GM19397 (cell line): ENCODE data around the gene EPHB1.

Experiments used
- ATAC-seq: cut with Tn5 transposase; IDR thresholded peaks from one replicate; pipeline ENCODE4 v1.9.1; 2021; ENCODE audit warnings: mild to moderate bottlenecking, moderate library complexity; ENCODE audit not compliant: unreplicated experiment

Gene EPHB1

DNA sequence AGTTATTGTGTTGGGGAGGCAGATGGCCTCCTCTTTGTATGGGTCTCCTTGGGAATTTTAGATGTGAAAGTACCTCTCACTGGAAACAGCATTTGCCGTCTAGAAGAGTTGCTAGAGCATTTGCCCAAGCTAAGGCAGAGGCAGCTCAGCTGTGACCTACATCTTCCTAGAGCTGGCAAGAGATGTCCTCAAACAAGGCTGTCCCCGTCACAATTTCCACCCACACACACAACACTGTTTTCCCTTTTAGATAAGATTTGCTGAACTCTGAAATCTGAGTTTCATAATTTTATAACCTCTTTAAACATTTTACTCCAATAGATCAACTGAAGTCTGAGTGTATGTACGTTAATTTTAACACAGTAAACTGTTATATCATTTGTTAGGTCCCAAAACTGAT lies 352.6 kb downstream of the EPHB1 start:
- no peak for ATAC-seq

- no peak for ATAC-seq
Observed at GRCh38 chr3:135148398-135149020, 353.4 kb downstream of the EPHB1 start.

DNA sequence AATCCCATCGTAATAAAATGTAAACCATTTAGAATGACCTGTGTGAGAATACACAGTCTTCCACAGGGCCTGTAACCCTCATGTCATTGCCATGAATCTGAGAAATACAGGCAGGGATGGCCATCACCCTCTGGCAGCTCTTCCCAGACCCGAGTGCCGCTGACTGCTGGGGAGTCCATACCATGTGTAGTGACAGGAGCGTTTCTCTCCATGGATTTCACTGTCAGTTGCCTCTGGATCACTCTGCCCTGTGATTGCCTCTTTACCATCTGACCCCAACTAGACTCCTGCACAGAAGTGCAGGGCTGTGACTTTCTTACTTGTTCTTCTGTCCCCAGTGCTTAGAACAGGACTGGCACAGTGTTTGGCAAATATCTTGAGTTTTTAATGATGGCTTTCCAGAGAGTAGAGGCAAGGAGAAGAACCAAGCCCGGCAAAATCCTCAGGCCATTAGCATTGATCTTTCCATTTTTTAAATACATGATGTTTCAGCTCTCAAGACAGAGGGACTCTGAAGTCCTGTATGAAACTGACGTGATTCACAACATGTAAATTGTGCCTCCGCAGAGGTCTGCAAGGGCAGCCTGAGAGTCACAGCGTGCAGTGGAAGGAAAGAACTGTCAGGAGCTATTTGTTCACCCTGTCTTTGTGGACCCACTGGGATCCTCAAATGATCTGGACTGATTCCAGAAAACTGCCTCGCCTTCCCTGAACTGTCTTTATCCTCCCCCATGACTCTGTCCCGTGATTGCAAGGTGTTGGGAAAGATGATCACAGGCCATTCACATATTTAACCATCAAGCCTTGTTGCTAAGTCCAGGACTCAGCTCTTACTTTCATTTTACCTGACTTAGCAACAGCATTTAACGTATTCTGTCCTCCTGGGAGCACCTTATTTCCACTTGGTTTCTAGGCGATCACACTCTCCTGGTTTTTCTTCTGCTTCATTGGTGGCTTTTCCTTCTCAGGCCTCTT lies 354.9 kb downstream of the EPHB1 start:
- ATAC-seq, result no peak

GRCh38 chr3:135154186-135154585 lies 359.1 kb downstream of the EPHB1 start:
- ATAC-seq, result no peak

DNA sequence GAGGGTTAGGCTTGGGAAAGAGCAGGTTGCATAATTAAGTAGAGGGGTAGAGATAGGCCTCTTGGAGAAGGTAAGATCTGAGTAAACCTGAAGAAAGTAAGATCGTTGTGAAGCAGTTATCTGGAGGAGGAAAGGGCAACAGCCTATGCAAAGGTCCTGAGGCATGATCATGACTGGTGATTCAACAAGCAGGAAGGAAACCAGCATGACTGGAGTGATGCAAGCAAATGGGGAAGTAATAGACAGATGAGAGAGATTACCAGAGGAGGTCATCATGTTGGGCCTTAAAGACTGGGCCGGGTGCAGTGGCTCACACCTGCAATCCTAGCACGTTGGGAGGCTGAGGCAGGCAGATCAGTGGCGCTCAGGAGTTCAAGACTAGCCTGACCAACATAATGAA lies 360.2 kb downstream of the EPHB1 start:
- ATAC-seq, result no peak

DNA sequence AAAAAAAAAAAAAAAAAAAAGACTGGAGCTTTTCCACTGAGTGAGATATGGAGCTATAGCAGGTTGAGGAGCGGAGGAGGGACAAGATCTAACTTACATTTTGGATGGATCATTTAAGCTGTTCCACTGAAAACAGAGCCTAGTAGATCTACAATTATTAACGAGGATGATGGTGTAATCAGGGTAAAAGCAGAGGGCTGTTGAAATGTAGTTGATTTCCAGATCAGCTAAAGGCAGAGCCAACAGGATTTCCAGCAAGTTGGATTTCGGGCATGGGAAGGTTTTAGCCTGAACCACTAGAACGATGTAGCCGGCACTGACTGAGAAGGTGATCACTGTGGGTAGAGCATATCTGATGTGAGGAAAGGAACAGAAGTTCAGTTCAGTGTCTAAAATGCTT lies 360.7 kb downstream of the EPHB1 start:
- ATAC-seq, result no peak

- no peak for ATAC-seq
Observed at GRCh38 chr3:135157045-135157740, 362.1 kb downstream of the EPHB1 start.

GRCh38 chr3:135158520-135158919 lies 363.5 kb downstream of the EPHB1 start:
- no peak for ATAC-seq

DNA sequence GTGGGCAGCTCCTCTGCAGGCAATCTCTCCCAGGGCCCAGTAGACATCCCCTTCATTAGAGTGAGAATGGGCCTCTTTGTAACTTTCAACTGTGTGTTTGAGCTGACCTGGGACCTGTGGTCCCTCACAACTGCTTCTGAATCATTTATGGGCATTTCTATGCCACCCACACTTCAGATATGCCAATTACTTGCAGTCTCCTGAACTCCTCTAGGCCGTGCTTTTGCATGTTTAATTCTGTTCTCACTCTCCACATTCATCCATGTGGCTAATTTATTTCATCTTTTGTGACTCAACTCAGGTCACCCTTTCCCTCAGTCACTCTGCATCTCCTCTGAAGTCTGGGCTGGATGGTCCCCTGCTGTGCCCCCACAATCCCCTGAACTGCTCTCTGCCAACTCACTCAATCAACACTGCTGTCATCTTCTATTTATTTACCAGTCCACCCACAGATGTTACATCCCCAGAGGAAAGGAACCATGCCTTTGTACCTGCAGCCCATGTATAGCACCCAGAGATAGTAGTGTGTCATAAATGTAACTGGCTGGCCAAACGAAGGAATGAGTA lies 364.7 kb downstream of the EPHB1 start:
- no peak for ATAC-seq

DNA sequence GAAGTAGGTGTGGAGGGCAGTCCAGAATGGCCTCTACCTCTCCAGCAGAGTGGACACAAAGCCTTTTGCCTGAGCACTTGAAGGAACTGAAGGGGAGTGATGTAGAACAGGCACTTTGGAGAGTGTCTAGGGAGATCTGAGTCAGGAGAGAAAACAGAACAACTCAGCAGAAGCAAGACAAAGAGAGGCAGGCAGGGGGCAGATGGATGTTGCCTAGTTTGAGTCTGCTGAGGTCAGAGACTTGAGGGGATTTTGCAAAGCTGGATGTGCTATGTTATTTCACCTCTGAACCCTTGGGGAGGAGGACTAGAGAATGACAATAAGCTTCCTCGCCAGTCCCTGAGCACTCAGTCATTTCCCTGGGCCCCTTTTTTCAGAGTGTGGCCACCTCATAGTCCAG lies 366.4 kb downstream of the EPHB1 start:
- no peak for ATAC-seq

DNA sequence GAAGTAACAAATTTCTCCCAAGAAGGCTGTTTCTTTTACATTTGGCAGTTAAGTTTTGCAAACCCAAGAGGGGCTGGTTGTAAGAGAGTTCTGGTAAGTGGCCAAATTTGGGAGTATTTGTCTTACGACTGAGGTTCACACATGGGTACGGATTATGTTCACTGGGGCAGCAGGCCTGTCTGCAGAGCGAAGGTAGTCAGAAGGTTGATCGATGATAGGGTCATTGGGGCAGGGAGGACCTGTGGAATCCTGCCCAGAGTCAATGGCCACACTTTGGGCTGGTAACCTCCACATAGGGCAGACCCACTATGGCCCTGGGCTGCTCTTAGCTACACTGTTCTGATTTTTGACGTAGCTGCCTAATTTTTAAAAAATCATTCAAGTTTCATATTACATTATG lies 368.6 kb downstream of the EPHB1 start:
- ATAC-seq, result no peak

GRCh38 chr3:135165260-135165659 lies 370.2 kb downstream of the EPHB1 start:
- ATAC-seq, result no peak

- ATAC-seq, result no peak
Observed at GRCh38 chr3:135166266-135166825, 371.3 kb downstream of the EPHB1 start.

DNA sequence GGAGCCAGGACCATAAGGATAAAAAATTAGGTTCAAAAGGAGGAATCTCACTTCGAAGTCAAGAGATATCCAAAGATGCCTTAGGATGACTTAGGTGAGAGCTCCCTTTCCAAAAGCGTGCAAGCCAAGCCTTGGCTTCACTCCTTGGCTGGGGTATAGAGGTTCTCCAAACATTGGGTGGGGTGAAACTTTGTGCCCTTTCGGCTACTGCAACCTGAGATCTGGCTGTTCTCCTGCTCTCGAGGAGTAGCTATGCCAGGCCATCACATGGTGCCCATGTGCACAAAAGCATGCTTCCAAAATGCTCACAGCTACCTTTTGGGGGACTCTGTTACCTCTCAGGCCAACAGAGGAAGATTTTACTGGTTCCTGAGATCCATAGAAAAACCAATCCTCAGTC lies 373.8 kb downstream of the EPHB1 start:
- ATAC-seq, result no peak

GRCh38 chr3:135169651-135170050 lies 374.6 kb downstream of the EPHB1 start:
- ATAC-seq, result no peak

GRCh38 chr3:135170732-135171131 lies 375.7 kb downstream of the EPHB1 start:
- ATAC-seq, result no peak

DNA sequence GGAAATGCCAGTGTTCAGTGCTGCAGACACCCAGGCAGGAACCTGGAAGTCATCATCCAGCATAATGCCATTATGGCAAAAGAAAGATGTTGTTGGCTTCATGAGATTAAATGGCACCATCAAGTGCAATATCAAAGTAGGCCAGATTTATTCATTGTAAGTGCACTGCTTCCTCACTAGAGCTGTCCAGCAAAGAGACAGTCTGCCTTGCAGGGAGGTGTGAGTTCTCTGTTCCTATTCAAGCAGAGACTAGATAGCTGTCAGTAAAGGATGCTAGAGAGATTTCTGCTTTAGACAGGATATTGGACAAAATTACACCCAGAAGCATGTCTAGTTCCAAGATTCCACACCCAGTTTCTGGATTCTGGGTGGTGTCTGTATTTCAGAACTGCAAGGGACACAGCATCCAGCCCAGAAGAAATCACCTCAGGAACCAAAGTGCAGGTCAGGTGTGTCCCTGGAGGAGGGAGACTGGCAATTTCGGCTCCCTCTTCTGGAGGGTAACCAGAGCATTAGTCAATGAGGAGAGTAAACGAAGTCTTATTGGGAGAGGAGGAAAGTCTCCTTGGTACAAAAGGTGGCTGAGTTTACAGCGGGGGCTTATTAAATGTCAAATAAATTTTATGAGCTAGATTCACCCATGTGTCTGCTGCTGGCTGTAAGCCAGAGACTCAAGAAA lies 377.3 kb downstream of the EPHB1 start:
- ATAC-seq, result no peak

GRCh38 chr3:135175728-135176277 lies 380.7 kb downstream of the EPHB1 start:
- no peak for ATAC-seq

DNA sequence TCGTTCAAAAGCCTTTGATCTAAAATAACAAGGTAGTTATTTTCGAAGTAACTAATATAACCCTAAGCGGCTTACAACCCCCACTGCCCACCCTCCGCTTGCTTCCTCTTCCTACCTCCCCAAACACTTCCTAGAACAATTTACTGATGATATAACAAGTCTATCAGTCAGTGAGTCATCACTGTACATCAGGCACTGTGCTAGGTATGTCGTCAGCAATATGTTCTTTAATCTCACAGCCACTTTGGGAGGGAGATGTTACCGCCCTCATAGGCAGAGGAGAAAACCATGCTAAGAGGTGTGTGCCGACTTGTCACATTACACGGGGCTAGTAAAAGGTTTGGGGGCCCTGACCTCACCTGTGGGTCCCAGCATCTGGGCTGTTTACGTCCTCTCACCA lies 381.8 kb downstream of the EPHB1 start:
- ATAC-seq, result no peak

GRCh38 chr3:135178566-135178965 lies 383.5 kb downstream of the EPHB1 start:
- ATAC-seq, result no peak
